NCI-H748 treated with DMSO at 0.1 percent for 48 hours (cell line): ENCODE data around the gene YBX1.
A peak's percentile ranks its signal among the peaks of the same experiment; 100 is the strongest.

Experiments
- DNase-seq: peaks from one replicate; lab custom pipeline; 2025; lab: John Stamatoyannopoulos, UW

Gene YBX1

GRCh38 chr1:42734201-42735035 is 52.2 kb downstream of the YBX1 start:
- no peak for DNase-seq

GRCh38 chr1:42735056-42735455 is 52.8 kb downstream of the YBX1 start:
- no peak for DNase-seq

- DNase-seq: no peak
Measured at GRCh38 chr1:42735477-42736105, 53.4 kb downstream of the YBX1 start.

- DNase-seq: no peak
Measured at GRCh38 chr1:42736152-42736551, 53.9 kb downstream of the YBX1 start.

GRCh38 chr1:42736571-42737200 is 54.5 kb downstream of the YBX1 start:
- no peak for DNase-seq

GRCh38 chr1:42737257-42737656 is 55.0 kb downstream of the YBX1 start:
- no peak for DNase-seq

- DNase-seq: no peak
Measured at GRCh38 chr1:42737986-42738677, 55.9 kb downstream of the YBX1 start.

GRCh38 chr1:42738678-42739226 is 56.5 kb downstream of the YBX1 start:
- DNase-seq: no peak

GRCh38 chr1:42739753-42740700 is 57.8 kb downstream of the YBX1 start, which contains the start of gene CLDN19:
Gene CLDN19 (minus strand): TSS chr1:42740236. CDS start chr1:42740063, 173 bp downstream.
- DNase-seq: no peak

- no peak for DNase-seq
Measured at GRCh38 chr1:42740851-42741580, 58.8 kb downstream of the YBX1 start.

- DNase-seq: no peak
Measured at GRCh38 chr1:42741706-42742105, 59.5 kb downstream of the YBX1 start.

GRCh38 chr1:42742141-42742540 is 59.9 kb downstream of the YBX1 start:
- DNase-seq: no peak

GRCh38 chr1:42742617-42743316 is 60.5 kb downstream of the YBX1 start:
- DNase-seq: no peak

GRCh38 chr1:42743317-42744147 is 61.3 kb downstream of the YBX1 start:
- no peak for DNase-seq

- DNase-seq: no peak
Measured at GRCh38 chr1:42744148-42744413, 61.9 kb downstream of the YBX1 start.

GRCh38 chr1:42745851-42746250 is 63.6 kb downstream of the YBX1 start:
- DNase-seq: no peak

GRCh38 chr1:42746436-42747105 is 64.4 kb downstream of the YBX1 start:
- no peak for DNase-seq

- DNase-seq: peak; percentile 80
Measured at GRCh38 chr1:42747125-42747524, 64.9 kb downstream of the YBX1 start.
